Parathyroid adenoma (tissue), 2 donors: Measurements from ENCODE around the gene FRMD4A.

Experiments used
- H2AFZ ChIP-seq: fragments of 300-600 bp; sonication (generic); one replicate; pipeline ENCODE4 v1.7.0; 2017; ENCODE audit warnings: antibody characterized with exemption, mild to moderate bottlenecking
- H3K27ac ChIP-seq: fragments of 300-600 bp; sonication (generic); one replicate; pipeline ENCODE4 v1.7.0; 2017
- H3K27me3 ChIP-seq: fragments of 300-600 bp; sonication (generic); one replicate; pipeline ENCODE4 v1.7.0; 2017; ENCODE audit warnings: low read length; ENCODE audit not compliant: control insufficient read depth, insufficient read depth
- H3K36me3 ChIP-seq: fragments of 300-600 bp; sonication (generic); one replicate; pipeline ENCODE4 v1.7.0; 2017; ENCODE audit warnings: low read length; ENCODE audit not compliant: control insufficient read depth, insufficient read depth
- H3K4me1 ChIP-seq: fragments of 300-600 bp; sonication (generic); one replicate; pipeline ENCODE4 v1.7.0; 2017; ENCODE audit warnings: control low read depth
- H3K4me2 ChIP-seq: fragments of 300-600 bp; sonication (generic); one replicate; pipeline ENCODE4 v1.7.0; 2017; ENCODE audit warnings: low read length
- H3K4me3 ChIP-seq: fragments of 300-600 bp; sonication (generic); one replicate; pipeline ENCODE4 v1.7.0; 2017; ENCODE audit warnings: low read depth, low read length
- H3K79me2 ChIP-seq: fragments of 300-600 bp; sonication (generic); one replicate; pipeline ENCODE4 v1.7.0; 2017; ENCODE audit warnings: control low read depth
- H3K9ac ChIP-seq: fragments of 300-600 bp; sonication (generic); one replicate; pipeline ENCODE4 v1.7.0; 2017; ENCODE audit warnings: mild to moderate bottlenecking
- H3K9me3 ChIP-seq: fragments of 300-600 bp; sonication (generic); one replicate; pipeline ENCODE4 v1.7.0; 2017; ENCODE audit warnings: low read length; ENCODE audit not compliant: control insufficient read depth
- CTCF ChIP-seq: fragments of 300-600 bp; sonication (generic); IDR thresholded peaks from one replicate; pipeline ENCODE4 v1.7.0; 2017; ENCODE audit warnings: antibody characterized with exemption, mild to moderate bottlenecking
- donor health status: primary hyperparathyroidism.

Gene FRMD4A

GRCh38 chr10:13612654-13613373, 717.9 kb downstream of the FRMD4A start:
- no peak overlapping the region for H2AFZ ChIP-seq
- no peak overlapping the region for H3K4me3 ChIP-seq
- no peak overlapping the region for H3K27ac ChIP-seq
- H3K4me1 ChIP-seq: no peaks in the 10 kb centered on the region
- H3K4me2 ChIP-seq: no peak overlapping the region
- no peak for TF ChIP-seq CTCF
- H3K9me3 ChIP-seq: no peaks in the 10 kb centered on the region
- no peaks in the 10 kb centered on the region for H3K27me3 ChIP-seq
- peaks cover 8% of the 10 kb centered on the region for H3K79me2 ChIP-seq
- H3K9ac ChIP-seq: no peak overlapping the region
- H3K36me3 ChIP-seq: no peaks in the 10 kb centered on the region

GRCh38 chr10:13608246-13608853, 722.4 kb downstream of the FRMD4A start:
- Histone ChIP-seq H3K27ac (no peak overlapping the region), H3K9ac (no peak overlapping the region), H3K36me3 (no peaks in the 10 kb centered on the region)

GRCh38 chr10:13604357-13605040, 726.2 kb downstream of the FRMD4A start:
- Histone ChIP-seq H3K36me3 (no peaks in the 10 kb centered on the region), H3K4me1 (no peaks in the 10 kb centered on the region), H3K9ac (no peak overlapping the region)

More at GRCh38 chr10:13608246-13608853, 722.4 kb downstream of the FRMD4A start:
- no peak overlapping the region for H2AFZ ChIP-seq
- no peaks in the 10 kb centered on the region for H3K9me3 ChIP-seq
- no peaks in the 10 kb centered on the region for H3K4me1 ChIP-seq
- no peak overlapping the region for H3K4me3 ChIP-seq
- H3K4me2 ChIP-seq: no peak overlapping the region
- H3K79me2 ChIP-seq: peaks cover 3% of the 10 kb centered on the region
- no peaks in the 10 kb centered on the region for H3K27me3 ChIP-seq
- TF ChIP-seq CTCF: no peak

GRCh38 chr10:13597909-13598308, 732.8 kb downstream of the FRMD4A start:
- Histone ChIP-seq H3K27me3 (no peaks in the 10 kb centered on the region), H2AFZ (no peak overlapping the region), H3K9me3 (no peaks in the 10 kb centered on the region), H3K27ac (no peak overlapping the region), H3K4me3 (no peak overlapping the region), H3K4me2 (no peak overlapping the region), H3K36me3 (no peaks in the 10 kb centered on the region), H3K4me1 (no peaks in the 10 kb centered on the region), H3K9ac (no peak overlapping the region), H3K79me2 (peaks cover 10% of the 10 kb centered on the region)
- no peak for TF ChIP-seq CTCF

More at GRCh38 chr10:13604357-13605040, 726.2 kb downstream of the FRMD4A start:
- no peaks in the 10 kb centered on the region for H3K27me3 ChIP-seq
- H3K27ac ChIP-seq: no peak overlapping the region
- no peaks in the 10 kb centered on the region for H3K9me3 ChIP-seq
- peaks cover 3% of the 10 kb centered on the region for H3K79me2 ChIP-seq
- H2AFZ ChIP-seq: no peak overlapping the region
- H3K4me2 ChIP-seq: no peak overlapping the region
- H3K4me3 ChIP-seq: no peak overlapping the region
- TF ChIP-seq CTCF: no peak
